Smooth muscle cell (in vitro differentiated cells): ENCODE measurements around the gene AFF2. TPM values are rescaled to one million over a fixed set of nuclear protein-coding genes. Genes with fewer than 3 reads are reported as not detected.

ENCODE experiments used
- DNase-seq: peaks from one replicate; lab custom pipeline; 2025; ENCODE audit not compliant: unreplicated experiment; lab: John Stamatoyannopoulos, UW
- H2AFZ ChIP-seq: fragments of 200-600 bp; sonication (generic); 2 replicates; pipeline ENCODE4 v1.6.0; 2016; ENCODE audit warnings: antibody characterized with exemption, low read depth, mild to moderate bottlenecking
- H3F3A ChIP-seq: fragments of 200-600 bp; sonication (generic); 2 replicates; pipeline ENCODE4 v1.6.0; 2017; ENCODE audit warnings: antibody characterized with exemption, low read depth
- H3K27ac ChIP-seq: fragments of 200-600 bp; sonication (generic); 2 replicates; pipeline ENCODE4 v1.5.1; 2016; ENCODE audit warnings: low read depth, mild to moderate bottlenecking
- H3K27me3 ChIP-seq: fragments of 200-600 bp; sonication (generic); 2 replicates; pipeline ENCODE4 v1.6.1; 2016; ENCODE audit warnings: low read depth, mild to moderate bottlenecking
- H3K36me3 ChIP-seq: fragments of 200-600 bp; sonication (generic); 2 replicates; pipeline ENCODE4 v1.5.1; 2016; ENCODE audit warnings: low read depth
- H3K4me1 ChIP-seq: fragments of 200-600 bp; sonication (generic); 2 replicates; pipeline ENCODE4 v1.5.1; 2016; ENCODE audit warnings: low read depth
- H3K4me2 ChIP-seq: fragments of 200-600 bp; sonication (generic); 2 replicates; pipeline ENCODE4 v1.6.0; 2016; ENCODE audit warnings: mild to moderate bottlenecking
- H3K4me3 ChIP-seq: fragments of 200-600 bp; sonication (generic); 2 replicates; pipeline ENCODE4 v1.5.1; 2016; ENCODE audit warnings: mild to moderate bottlenecking
- H3K79me2 ChIP-seq: fragments of 200-600 bp; sonication (generic); 2 replicates; pipeline ENCODE4 v1.6.0; 2016; ENCODE audit warnings: low read depth, mild to moderate bottlenecking
- H3K9ac ChIP-seq: fragments of 200-600 bp; sonication (generic); 2 replicates; pipeline ENCODE4 v1.6.0; 2016; ENCODE audit warnings: low read depth
- H3K9me3 ChIP-seq: fragments of 200-600 bp; sonication (generic); replicated peaks from 2 replicates; pipeline ENCODE4 v1.5.1; 2016; ENCODE audit warnings: low read depth
- H4K20me1 ChIP-seq: fragments of 200-600 bp; sonication (generic); 2 replicates; pipeline ENCODE4 v1.6.0; 2016; ENCODE audit warnings: low read depth
- CTCF ChIP-seq: fragments of 200-600 bp; sonication (generic); IDR thresholded peaks from 2 replicates; pipeline ENCODE4 v1.5.1; 2017; ENCODE audit warnings: borderline replicate concordance, mild to moderate bottlenecking, antibody characterized with exemption; ENCODE audit not compliant: insufficient read depth, poor library complexity, severe bottlenecking
- WGBS: methylation state at CpG from one replicate; pipeline ENCODE4 v1.1.7; 2016; ENCODE audit warnings: low lambda C conversion rate; 5-methylcytosine and 5-hydroxymethylcytosine counted together
- polyA plus RNA-seq: library from polyadenylated mRNA; unstranded; fragments of >200 nt; fragmentation: Nextera tagmentation; extraction: Ambion mirVana; gene quantifications from 2 replicates; pipeline ENCODE4 v1.2.1, GENCODE V29; 2016
- total RNA-seq: library from RNA; depleted of rRNA; stranded (reverse); fragments of >200 nt; gene quantifications from 2 replicates; pipeline ENCODE4 v1.2.3, GENCODE V29; 2014

The AFF2 gene
- total and polyA plus RNA-seq, 2 experiments from 2014 or later = 0.57 to 3.6 TPM

GRCh38 chrX:148466292-148466691 lies 34.1 kb upstream of the AFF2 start:
- Histone ChIP-seq H3K27ac (no peak overlapping the region), H3K79me2 (no peaks in the 10 kb centered on the region), H3K4me2 (no peak overlapping the region), H3K4me1 (no peaks in the 10 kb centered on the region), H3K9ac (no peak overlapping the region), H3K36me3 (no peaks in the 10 kb centered on the region), H2AFZ (no peak overlapping the region), H4K20me1 (no peaks in the 10 kb centered on the region), H3K27me3 (no peaks in the 10 kb centered on the region), H3F3A (no peaks in the 10 kb centered on the region), H3K4me3 (no peak overlapping the region), H3K9me3 (no peaks in the 10 kb centered on the region)
- 53% methylated on average over 4 of the region's 4 CpGs for WGBS
- no peak for TF ChIP-seq CTCF
- no peak for DNase-seq

- H3K4me1 ChIP-seq = no peaks in the 10 kb centered on the region
- no peaks in the 10 kb centered on the region for H3K79me2 ChIP-seq
- H3K4me3 ChIP-seq = no peak overlapping the region
- DNase-seq = no peak
- H3K4me2 ChIP-seq = no peak overlapping the region
- WGBS = 72% methylated on average over 2 of the region's 2 CpGs
- H3K9ac ChIP-seq = no peak overlapping the region
- H3K27ac ChIP-seq = no peak overlapping the region
- no peaks in the 10 kb centered on the region for H3K27me3 ChIP-seq
- H3K9me3 ChIP-seq = no peaks in the 10 kb centered on the region
- H2AFZ ChIP-seq = no peak overlapping the region
- TF ChIP-seq CTCF = no peak
- H3F3A ChIP-seq = no peaks in the 10 kb centered on the region
- no peaks in the 10 kb centered on the region for H4K20me1 ChIP-seq
- H3K36me3 ChIP-seq = no peaks in the 10 kb centered on the region
These were observed 30.1 kb upstream of the AFF2 start for GRCh38 chrX:148470324-148470723.

- Histone ChIP-seq H3K36me3 (no peaks in the 10 kb centered on the region), H3K4me3 (no peak overlapping the region), H3K27me3 (no peaks in the 10 kb centered on the region), H2AFZ (no peak overlapping the region), H3K79me2 (no peaks in the 10 kb centered on the region), H3K9me3 (no peaks in the 10 kb centered on the region), H3F3A (no peaks in the 10 kb centered on the region), H3K27ac (no peak overlapping the region), H3K4me2 (no peak overlapping the region), H3K9ac (no peak overlapping the region), H4K20me1 (no peaks in the 10 kb centered on the region), H3K4me1 (no peaks in the 10 kb centered on the region)
- no peak for TF ChIP-seq CTCF
- no peak for DNase-seq
- WGBS = 78% methylated on average over 4 of the region's 4 CpGs
These were observed 26.4 kb upstream of the AFF2 start for GRCh38 chrX:148474030-148474429.

- no peak overlapping the region for H3K27ac ChIP-seq
- H3K4me3 ChIP-seq = no peak overlapping the region
- no peaks in the 10 kb centered on the region for H4K20me1 ChIP-seq
- no peaks in the 10 kb centered on the region for H3K27me3 ChIP-seq
- no peaks in the 10 kb centered on the region for H3K79me2 ChIP-seq
- no peak for TF ChIP-seq CTCF
- no peaks in the 10 kb centered on the region for H3K36me3 ChIP-seq
- no peak overlapping the region for H2AFZ ChIP-seq
- no peak for DNase-seq
- H3K9me3 ChIP-seq = no peaks in the 10 kb centered on the region
- H3K4me1 ChIP-seq = no peaks in the 10 kb centered on the region
- 89% methylated on average over 2 of the region's 2 CpGs for WGBS
- H3F3A ChIP-seq = no peaks in the 10 kb centered on the region
- no peak overlapping the region for H3K4me2 ChIP-seq
- no peak overlapping the region for H3K9ac ChIP-seq
These were observed 8.4 kb upstream of the AFF2 start for GRCh38 chrX:148492057-148492456.
